Stromal cell of bone marrow (primary cell): Measurements from ENCODE around the gene WWC2.

Experiments
- DNase-seq: peaks from one replicate; pipeline ENCODE4 v3.0.0-alpha.2; 2012; ENCODE audit warnings: low read depth

Gene WWC2

GRCh38 chr4:183354219-183354618 is 255.2 kb downstream of the WWC2 start:
- no peak for DNase-seq

DNA sequence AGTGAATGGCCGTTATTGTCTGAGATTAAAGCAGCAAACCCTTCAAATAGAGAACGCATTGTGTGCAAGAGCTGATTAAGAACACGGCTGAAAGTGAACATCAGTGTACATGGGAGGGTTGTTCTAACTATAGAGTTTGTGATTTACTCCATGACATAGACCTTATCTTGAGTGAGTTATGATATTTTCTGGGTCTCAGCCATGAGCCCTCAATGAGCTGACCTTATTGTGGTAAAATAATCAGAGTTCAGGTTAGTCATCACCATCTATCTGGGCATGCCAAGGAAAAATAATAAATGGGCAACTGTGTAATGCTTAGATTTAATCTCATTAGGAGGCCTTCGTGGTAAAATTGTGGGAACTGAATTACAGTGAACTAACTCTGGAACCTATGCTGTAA is 256.3 kb downstream of the WWC2 start:
- peak; percentile 61 for DNase-seq

- no peak for DNase-seq
Measured at GRCh38 chr4:183356173-183356830, 257.2 kb downstream of the WWC2 start.

- DNase-seq: no peak
Measured at GRCh38 chr4:183356931-183357675, 258.0 kb downstream of the WWC2 start.

DNA sequence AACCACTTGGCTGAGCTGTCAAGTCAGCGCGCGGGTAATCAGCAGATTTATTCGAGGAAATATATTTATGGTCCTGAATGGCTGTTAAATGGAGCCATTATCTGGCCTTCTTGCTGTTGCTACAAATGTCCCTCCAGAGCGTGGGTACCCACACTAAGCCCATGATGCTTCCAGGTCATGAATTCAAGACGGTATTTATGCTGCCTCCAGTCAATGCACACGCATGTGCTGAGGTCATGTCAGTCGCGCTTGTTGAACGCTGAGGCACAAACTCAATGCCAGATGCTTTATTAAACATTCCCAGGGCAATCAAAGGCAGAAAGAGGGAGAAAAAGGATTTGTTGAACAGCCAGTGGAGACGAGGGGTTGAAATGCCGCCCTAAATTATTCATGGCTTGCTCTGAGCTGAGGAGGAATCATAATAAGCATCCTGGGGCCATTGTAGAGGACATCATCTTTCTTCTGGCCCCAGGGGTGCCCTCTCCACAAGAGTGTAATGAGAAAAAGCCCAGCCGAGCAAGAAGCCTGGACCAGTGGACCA is 259.2 kb downstream of the WWC2 start:
- DNase-seq: no peak

DNA sequence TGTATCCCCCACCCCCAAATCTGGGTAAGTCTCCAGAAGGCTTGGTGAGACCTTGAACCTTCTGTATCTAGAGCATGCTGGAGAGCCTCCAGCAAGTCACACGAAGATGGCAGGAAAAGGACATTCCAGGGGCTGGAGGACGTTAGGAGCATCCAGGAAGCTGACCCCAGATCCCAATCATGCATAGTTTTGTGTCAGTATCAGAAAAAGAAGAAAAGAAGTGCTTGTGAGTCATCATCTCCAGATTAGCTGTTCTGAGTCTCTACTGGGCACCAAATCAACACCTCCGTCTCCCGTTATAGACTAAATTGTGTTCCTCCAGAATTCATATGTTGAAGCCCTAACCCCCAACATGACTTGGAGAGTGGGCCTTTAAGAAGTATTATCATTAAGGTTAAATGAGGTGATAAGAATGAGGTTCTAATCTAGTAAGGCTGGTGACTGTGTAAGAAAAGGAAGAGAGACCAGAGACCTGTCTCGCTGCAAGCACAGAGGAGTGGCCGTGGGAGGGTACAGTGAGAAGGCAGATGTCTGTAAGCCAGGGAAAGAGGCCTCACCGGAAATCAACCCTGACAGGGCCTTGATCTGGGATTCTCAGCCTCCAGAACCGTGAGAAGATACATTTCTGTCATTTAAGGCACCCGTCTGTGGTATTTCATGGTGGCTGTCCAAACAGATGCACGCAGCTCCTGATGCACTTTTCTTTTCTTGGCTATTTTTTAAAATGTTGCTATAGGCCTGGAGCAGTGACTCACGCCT is 261.3 kb downstream of the WWC2 start:
- no peak for DNase-seq

DNA sequence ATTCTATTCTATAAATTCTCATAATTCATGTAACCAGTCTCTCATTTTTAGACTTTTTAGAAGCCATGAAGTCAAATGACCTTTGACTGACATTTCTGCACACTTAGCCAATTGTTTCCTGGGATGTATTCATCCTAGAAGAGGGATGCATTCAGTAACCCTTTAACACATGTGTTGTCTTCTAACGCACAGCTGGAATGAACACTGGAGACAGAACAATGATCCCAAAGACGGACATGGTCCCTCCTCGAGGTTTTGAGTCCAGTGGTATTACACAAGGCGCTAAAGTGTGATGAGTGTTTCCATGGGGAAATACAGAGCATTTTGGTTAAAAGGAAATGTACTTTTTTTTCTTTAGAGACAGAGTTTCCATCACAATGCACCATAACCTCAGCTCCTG is 263.0 kb downstream of the WWC2 start:
- no peak for DNase-seq

- no peak for DNase-seq
Measured at GRCh38 chr4:183362916-183363542, 264.0 kb downstream of the WWC2 start.

DNA sequence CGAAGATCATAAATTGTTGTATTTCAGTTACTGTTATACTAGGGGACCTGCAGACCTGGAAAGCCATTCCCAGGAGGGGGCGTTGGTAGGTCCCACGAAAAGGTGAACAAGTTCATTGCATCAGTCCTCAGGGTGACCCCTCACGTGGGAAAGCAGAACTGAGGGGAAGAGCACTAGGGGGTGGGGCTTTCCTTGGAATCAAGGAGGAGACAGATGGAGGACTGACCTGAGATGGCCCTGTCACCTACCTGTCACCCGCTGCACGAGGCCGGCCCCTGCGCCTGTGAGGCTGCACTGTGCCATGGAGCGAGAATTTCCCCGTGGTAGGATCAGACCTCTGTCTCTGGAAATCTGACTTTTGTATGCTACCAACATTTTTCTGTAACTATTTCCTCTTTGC is 265.0 kb downstream of the WWC2 start:
- DNase-seq: no peak

GRCh38 chr4:183366206-183366835 is 267.3 kb downstream of the WWC2 start:
- no peak for DNase-seq

DNA sequence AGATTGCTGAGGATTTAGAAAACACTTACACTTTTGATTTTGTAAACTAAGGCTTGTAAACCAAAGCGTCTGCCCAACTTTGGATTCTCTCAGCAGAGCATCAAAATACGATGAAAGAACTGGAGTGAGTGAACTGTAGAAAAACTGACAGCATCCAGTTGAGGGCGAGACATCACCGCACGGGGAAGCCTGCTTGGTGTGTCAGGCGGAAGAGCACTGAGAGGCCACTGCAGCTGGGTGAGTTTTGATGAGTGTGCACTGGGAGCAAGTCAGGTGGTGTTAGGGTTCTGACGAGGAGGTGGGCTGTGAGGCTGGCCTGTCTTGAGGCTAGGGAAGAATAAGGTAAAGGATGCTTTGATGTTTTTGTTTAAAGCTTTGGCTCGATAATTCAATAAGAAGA is 270.0 kb downstream of the WWC2 start:
- DNase-seq: no peak
